HG03108 (cell line): ENCODE measurements around the gene TMEM221.

ENCODE experiments used
- ATAC-seq: cut with Tn5 transposase; IDR thresholded peaks from one replicate; pipeline ENCODE4 v1.9.1; 2021; ENCODE audit warnings: moderate library complexity; ENCODE audit not compliant: unreplicated experiment

TMEM221 gene

DNA sequence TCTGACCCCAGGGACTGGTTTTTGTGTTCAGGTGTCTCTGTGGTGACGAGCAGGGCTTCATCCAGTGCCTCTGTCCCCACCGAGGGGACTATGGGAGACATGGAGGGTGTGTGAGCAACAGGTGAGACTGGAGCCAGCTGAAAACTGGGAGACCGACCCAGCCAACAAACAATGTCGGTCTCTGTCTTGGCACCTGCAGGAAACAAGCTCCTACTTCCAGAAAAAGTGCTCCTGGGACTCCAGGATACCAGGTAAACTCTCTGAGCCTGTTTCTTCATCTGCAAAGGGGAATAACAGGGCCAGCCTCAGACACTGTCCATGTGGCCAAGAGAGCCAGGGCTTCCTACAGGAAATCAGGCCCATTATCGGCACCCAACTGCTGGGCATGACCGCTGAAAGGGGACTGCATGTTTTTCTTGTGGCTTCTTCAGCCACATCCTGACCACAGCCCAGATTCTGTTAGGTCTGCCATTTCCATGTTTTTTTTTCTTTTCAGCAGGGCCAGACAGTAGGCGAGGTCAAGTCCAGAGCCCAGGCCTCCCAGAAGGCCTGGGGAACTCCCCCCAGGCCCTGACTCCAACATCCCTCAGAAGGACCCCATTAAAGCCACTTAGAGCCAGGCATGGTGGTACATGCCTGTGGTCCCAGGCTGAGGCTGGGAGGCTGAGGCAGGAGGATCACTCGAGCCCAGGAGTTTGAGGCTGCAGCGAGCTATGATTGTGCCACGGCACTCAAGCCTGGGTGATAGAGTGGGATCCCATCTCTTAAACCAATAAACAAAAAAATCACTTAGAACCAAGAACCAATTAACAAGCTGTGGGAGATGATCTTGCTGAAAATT, 42.2 kb downstream of the TMEM221 start:
- peak; percentile 30 for ATAC-seq

DNA sequence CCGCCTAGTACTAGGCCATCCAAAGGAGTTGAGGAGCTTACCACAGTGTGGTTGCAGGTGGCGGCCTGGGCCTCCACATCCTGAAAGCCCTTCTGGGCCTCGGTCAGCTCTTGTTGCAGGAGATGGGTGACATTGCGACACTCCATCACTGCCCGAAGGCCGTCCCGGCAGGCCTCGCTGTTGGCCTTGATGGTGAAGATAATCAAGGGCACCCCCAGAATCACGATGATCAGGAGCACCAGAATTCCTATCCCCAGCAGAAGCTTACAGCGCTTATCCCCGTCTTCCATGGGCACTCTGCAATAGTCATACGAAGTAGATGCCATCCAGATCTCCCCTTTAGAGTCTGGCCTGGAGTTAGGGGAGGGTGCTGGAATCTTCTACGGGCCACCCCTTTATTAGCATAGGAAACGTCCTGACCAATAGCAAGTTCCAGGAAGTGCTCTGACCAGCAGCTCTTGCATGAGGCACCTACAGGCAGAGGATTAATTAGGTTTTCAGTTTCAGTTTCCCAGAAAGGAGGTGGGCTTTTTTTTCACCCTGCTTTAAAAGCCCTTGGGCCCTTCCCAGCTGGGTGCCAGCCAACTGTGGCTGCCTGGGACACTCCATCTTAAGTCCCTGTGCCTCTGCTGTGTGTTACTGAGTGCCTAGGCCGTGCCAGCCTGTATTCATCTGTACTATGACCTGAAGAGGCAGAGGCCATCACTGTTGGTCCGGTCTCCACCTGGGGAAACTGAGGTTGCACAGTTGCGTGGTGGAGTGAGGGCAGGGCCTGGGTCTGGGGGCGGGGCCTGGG, 43.0 kb downstream of the TMEM221 start, which contains the start of gene BST2:
TSS of gene BST2 (minus strand) at position 381 of the 796 bp plus-strand sequence. CDS start at position 326, 55 bp downstream.
- ATAC-seq: peak; percentile 61

DNA sequence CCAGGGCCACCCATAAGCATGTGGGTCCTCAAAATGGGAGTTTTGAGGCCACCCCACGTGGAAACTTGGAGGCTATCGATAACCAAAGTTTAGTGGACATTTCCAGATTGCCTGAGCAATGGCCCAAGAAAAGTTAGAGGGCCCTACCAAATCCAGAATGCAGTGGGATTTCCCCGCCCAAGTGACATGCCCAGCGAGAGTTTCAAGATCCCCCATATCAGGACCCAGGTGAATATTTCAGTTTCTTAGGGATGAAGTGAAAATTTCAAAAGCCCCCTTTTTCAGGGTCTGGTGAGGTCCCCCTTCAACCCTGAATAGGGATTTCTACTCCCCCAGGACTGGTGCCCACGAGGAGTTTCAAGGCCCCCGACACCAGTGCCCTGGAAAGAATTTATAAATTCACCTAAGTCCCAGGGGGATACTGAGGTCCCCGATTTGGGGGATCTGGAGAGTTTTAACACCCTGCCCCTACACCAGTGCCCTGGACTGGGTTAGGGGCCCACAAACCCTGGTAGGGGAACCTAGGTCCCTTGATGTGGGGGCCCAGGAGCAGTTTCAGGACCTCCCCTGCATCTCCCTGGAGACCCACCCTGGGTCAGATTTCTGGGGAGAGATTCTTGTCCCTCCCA, 43.7 kb downstream of the TMEM221 start:
- no peak for ATAC-seq

DNA sequence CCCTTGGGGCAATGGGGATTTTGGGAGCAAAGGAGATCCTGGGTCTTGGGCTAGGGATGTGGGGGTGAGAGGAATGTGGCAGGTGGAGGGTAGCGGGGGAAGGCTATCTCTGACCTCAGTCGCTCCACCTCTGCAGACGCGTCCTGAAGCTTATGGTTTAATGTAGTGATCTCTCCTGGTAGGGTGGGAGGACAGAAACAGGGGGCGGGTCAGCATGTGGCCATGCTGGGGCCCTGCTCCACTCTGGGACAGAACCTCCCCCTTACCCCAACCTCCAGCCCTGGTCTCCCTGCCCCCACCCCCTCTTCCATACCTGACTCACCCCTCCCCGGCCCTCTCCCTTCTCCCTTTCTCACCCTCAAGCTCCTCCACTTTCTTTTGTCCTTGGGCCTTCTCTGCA, 44.5 kb downstream of the TMEM221 start:
- ATAC-seq: no peak

DNA sequence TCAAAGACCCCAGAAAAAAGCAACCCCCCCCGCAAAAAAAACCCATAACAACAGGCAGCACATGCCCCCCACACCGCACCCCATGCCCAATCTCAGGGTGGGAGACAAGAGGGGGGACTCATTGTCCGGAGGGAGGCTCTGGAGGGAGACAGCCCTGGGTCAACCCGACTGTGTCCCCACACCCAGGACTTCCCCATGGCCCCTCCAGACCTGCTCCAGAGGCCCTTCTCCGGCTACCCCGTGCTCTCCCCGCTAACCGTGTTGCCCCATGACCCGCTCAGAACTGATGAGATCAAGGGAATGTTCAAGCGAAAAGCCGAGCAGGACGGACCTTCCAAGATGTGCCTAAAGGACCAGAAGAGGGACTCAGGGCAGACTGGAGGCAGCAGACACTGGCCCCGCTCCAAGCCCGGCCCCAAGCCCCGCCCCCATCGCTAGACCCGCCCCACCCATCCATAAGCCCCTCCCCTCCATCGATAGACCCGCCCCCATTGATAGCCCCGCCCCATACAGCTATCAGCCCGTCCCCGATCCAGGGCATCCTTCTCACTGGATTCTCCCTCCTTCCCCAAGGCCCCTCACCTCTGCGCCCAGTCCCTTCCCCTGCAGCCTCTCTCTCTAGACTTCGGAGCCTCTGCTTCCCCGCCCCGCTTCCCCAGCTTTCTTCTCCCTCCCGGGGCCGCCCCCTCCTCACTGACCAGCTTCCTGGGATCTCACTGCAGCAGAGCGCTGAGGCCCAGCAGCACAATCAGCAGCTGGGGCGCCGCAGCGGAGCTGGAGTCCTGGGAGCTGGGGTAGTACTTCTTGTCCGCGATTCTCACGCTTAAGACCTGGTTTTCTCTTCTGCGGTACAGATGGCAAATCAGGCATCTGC, 45.2 kb downstream of the TMEM221 start:
- no peak for ATAC-seq

DNA sequence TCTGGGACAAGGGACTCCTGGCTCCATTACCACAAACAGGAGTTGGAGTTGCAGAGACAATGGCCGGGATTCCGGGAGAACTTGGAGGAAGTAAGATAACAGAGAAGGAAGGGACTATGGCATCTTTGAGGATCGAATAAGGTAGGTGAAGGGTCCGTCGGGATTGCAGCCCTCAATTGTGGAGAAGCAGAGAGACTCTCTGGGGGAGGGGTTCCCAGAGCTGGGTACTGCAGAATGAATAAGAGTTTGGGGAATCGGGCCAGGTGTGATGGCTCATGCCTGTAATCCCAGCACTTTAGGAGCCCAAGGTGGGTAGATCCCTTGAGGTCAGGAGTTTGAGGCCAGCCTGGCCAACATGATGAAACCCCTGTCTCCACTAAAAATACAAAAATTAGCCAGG, 46.8 kb downstream of the TMEM221 start:
- no peak for ATAC-seq

DNA sequence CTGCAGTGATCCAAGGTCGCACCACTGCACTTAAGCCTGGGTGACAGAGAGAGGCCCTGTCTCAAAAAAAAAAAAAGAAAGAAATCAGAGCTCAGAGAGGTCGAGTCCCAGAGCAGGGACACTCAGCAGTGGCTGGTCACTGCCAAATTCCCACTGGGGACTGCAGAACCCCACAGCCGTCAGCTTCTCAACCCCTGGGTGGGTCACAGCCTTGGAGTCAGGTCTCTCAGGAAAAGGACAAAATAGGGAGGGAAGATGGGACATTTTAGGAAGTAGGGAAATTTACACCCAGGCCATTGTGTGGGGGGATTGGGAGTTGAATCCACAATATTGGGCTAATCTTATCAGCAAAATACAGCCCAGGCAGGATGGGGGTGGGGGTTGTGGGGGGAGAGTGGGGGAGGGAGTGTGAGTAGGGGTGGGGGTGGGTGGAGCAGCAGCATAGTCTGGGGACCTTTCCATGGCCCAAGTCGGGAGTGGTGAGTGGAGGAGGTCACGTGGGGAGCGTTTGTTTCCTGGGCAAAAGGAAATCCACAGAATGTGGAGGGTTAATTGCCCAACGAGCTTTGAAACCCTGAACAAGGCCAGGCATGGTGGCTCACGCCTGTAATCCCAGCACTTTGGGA, 49.5 kb downstream of the TMEM221 start:
- no peak for ATAC-seq

DNA sequence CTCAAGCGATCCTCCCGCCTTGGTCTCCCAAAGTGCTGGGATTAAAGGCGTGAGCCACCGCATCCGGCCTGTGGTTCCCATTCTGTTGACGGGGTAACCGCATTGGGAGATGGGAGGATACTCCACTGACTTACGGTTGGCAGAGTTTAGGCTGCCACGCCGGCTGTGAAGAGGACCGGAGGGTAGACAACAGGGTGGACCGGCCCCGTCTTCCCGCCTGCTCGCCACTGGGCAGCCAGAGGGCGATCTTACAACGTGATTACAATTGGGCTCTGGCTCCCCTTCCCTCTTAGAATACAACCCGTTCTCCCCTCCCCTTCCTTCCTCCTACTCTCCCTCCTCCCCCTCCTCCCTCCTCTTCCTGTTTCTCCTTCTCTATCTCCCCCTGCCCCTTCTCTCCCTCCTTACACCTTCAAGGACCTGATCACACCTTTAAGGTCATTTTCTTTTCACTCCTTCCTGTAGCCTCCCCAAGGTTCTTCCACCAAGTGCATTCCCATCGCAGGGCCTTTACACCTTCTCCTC, 53.5 kb downstream of the TMEM221 start:
- no peak for ATAC-seq

DNA sequence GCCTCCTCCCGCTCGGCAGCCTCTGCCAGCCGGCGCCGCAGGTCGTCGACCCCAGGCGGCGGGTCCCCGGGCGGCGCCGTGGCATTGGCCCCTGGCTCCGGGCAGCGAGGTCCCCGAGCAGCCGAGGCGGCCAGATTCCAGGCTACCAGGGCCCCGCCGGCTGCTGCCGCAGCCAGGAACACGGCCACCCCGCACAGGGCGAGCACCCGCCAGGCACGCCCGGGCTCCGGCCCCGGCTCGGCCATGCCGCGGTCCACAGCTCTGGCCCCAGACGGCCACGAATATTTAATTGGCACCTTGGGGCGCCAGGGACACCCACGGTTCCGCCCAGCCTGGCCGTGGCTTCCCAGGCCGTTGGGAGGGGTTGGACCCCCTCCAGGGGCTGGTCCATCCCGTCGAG, 54.6 kb downstream of the TMEM221 start, which contains the start of gene CCDC194:
TSS of gene CCDC194 (minus strand) at position 283 of the 400 bp plus-strand sequence. CDS start at position 245, 38 bp downstream.
- ATAC-seq: no peak

DNA sequence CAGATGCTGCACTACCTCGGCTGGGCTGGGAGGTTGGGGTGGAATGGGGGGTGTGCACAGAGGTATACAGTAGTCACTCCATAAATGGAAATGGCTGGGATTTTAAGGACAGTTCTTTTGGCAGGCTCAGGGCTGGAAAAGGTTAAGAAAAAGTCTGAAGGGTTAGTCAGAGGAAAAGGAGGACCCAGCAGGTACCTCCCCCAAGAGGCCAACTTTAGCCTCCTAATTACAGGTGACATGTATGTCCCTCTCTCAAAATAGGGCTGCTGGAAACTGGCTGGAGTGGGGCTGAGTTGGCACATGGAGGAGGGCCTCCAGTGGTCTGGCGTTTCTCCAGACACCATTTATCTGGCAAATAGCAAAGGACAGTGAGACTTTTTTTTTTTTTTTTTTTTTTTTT, 55.5 kb downstream of the TMEM221 start:
- no peak for ATAC-seq

DNA sequence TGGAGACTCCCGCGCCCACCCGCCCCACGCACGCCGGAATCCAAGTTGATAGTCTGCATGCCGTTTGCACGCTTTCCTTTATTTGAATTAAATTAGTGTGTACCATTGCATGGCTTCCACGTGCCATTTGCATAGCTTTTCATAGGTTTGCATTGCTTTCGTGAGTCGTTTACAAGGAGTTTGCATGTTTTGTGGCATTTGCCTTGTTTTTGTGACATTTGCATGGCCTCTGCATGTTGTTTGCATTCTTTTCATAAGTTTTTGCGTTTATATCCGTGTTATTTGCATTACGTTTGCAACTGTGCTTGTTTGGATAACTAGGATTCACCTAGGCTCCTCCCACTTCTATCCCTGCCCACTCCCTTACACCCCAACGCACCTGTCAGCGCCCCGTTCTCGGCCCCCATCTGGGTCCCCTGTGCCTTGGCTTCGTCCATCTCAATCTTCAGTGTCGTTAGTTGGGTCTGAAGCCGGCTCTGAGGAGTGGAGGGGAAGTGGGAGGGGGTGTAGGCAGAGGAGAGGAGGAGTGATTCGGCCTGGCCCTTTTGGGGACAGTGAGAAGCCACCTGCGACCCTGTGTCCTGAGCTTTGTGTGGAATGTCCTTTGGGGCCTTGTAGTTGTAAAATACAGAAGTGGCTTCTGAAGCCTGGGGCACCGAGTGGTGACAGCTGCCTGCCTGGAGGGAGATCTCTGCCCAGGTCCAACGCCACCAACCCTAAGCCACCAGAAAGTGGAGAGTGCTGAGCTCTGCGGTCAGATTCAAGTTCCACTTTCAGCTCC, 56.9 kb downstream of the TMEM221 start:
- no peak for ATAC-seq

DNA sequence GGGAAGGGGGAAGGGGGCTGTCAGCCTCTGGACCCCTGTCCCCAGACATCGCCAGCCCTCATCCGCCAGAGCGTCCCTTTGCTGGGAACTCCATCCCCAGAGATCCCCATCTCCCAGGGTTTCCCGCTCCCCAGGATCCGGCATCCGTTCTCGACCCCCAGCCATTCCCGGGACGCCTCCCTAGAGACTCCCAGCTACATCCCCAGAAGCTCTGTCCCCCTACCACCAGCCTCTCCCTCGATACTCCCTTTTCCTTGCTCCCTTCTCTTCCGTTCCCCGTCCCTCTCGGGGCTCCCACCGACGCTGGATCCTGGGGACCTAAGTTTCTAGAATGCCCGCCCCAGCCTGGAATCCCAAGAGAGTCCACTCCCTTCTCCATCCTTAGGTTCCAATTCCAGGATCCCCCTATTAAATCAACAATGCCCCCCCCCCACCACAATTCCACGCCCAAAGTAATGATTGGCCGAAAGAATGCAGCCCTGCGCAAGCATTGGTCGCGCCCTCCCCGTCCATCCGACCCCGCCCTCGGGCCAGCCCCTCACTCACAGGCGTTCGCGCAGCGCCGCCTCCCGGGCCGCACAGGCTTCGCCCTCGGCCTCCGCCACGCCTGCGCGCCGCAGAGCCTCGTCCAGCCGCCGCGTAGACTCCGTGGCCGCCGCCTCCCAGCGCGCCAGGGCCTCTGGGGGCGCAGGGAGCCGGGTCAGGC, 57.6 kb downstream of the TMEM221 start:
- peak; percentile 90 for ATAC-seq

DNA sequence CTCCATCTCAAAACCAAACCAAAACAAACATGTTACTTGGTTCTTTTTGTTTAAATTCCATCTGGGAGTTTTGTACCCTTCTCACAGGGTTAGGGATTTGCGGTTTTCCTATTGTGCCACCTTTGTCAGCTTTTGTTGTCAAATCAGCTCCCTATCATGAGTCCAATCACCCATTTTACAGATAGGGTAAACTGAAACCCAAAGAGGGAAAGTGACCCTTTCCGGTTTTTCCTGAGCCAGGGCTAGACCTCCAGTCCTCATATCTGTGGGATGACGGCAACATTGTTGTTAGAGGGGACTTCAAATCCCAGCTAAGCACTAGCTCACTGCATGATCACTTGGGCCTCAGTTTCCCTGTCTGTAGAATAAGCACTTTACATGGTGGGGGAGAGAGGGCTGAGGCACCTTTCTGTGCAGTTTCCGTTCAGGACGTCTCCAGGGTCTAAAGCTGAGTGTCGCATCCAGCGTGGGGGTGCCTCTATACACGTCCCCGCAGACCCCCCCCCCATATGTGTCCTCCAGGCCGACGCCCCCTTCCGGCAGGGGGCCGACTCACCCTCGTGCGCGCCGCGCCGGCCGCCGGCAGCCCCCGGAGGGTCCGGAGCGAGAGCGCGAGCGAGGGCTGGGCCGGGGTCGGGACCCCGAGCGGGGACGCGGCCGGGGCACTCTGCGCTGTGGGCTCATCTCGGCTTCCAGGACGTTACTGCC, 58.4 kb downstream of the TMEM221 start:
- ATAC-seq: no peak

DNA sequence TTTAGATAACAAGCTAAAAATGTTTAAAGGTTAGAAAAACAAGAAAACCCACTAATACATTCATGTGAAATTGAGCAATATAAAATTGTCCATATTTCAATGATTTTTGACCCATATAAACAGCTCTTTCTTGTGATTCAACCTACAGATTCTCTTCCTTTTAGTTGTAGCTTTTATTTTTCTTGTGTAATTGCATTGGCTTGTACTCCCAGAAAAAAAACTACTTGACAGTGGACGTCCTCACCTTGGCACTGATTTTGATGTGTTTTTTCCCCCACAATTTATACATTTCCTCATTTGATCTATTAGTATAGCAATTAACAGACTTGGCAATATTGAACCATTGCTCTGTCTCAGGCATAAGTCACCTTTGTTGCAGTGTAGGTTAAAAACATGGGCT, 59.2 kb downstream of the TMEM221 start:
- ATAC-seq: no peak

DNA sequence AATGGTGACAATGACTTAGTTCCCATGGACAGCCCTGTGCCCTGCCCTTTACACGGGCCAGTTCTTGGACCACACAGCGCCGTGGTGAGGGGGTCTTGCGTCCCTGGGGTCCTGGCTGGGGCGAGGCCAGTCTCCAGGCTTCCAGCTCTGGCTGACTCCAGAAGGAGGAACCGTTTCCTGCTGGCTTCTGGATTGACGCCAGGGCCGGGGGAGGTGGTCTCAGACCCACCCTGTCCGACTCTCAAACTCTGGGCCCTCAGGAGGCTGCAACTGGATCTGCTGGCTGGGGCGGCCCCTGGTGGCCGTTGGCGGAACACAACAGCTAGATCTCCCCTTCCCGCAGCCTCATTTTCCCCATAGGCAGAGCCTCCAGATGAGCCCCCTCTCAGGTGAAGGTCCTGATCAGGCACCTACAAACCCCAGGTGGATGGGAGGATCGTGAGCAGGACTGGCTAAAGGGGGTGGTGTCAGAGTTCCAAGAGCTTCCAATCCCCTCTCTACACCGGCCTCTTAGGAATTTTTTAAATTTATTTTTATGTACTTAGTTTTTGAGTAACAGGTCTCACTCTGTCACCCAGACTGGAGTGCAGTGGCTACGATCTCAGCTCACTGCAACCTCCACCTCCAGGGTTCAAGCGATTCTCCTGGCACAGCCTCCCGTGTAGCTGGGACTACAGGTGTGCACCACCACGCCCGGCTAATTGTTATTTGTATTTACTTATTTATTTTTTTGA, 62.4 kb downstream of the TMEM221 start:
- no peak for ATAC-seq
